ENCODE measurements around the gene PISD.

The PISD gene

DNA sequence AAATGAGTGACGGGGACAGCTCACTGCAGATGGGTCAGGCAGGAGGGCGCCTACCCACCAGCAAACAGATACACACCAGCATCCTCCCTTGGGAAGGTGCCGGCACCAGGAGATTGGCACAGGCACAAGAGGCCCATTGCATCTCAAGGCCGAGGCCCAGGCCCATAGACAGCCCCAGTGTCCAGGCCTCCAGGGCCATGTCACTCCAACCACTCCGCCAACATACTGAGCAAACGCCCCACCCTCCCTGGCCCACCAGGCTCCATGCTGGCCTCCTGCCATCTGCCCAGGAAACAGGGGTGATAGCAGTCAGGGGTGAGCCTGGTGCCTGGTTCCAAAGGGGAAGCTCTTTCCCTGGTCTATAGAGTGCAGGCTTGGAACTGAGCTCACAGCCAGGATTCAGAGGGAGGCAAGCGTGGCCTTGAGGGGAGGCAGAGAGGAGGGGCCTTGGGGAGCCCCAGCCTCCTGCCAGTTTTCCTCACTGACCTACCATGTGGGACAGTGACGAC lies 34.7 kb downstream of the PISD start:
- in situ Hi-C loops (cut with MboI; ENCODE audit: low sequenced_read_pairs) = no loop called here

DNA sequence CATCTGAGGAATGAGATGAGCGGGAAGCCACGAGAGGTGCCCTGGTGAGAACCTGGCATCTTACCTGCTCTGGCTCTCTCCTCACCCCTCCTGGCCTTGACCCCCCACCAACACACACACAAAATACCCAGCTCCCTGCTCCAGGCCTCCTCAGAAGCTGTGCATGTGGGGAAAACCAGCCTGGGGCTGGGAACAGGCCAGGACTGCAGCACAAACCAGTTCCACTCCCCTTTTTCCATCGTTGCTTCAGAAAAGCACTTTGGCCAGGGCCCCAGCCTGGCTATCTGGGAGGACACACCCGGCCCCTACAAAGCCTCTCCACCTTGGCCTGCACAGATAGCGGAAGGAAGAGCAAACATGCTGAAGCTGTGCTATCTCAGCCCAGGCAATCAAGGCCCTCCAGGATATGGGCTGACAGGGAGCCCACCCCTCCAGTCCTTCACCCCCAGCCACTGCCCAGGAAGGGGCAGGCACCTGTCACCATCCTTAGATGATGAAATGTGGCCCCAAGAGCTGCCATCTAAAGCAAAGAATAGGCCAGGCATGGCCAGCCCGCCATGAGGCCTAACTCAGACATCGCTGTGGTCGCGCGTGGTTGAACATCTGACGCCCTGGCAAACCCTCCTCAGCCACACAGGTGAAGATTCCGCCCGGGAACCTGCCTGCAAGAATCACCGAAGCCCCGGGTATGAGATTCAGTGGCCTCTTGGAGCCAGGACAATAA lies 35.4 kb downstream of the PISD start:
- in situ Hi-C loops (cut with MboI; ENCODE audit: low sequenced_read_pairs) = no loop called here

DNA sequence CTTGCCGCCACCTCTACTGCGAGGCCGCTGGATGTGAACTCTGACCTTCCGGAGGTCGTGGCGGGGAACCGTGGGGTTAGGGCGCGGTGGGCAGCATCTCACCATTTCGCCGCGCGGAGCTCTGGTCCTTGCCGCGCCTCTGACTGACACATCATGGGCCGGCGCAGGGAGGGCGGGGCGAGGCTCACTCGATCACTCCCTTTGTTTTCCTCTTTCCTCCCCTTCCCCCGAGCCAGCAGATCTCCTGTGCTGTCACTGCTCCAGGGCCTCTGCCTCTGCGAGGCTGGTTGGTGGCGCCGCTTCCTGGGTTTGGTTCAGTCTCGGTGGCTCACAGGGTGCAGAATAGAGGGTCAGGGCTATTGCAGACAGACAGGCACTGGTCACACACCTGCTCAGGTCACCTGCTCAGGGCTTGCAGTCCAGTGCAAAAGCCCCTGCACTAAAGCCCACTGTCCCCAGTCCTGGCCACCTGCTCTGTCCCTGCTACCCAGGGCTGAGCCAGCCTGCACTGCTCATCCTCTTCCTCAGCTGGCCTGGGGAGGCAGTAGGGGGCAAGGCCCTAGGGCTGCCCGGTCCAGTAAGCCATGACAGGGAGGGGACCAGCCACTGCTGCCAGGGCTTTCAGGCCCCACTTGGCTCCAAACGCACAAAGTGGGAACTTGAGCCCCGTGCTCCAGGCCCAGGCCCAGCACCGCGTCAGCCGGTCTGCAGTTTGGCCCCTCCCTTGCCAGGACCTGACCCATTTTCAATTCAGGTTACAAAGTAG lies 36.2 kb downstream of the PISD start:
- in situ Hi-C loops (cut with MboI; ENCODE audit: low sequenced_read_pairs) = no loop called here

DNA sequence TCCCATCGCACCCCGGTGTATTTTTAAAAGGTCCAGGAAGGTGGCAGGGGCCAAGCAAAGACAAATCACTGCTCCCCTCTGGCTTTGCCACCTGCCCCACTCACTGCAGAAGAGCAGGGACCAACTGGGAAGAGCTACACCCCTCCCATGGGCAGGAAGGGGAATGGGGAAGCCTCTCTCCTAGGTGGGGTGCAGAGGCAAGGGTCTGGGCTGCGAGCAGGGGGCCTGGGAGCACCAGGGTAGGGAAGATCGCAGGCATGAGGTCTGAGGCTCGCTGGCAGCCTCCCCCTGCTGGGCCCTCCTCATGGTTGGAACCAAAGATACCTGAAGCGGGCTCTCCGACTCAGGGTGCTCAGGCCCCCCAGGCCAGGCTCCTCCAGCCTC lies 36.8 kb downstream of the PISD start:
- in situ Hi-C loops (cut with MboI; ENCODE audit: low sequenced_read_pairs) = no loop called here

DNA sequence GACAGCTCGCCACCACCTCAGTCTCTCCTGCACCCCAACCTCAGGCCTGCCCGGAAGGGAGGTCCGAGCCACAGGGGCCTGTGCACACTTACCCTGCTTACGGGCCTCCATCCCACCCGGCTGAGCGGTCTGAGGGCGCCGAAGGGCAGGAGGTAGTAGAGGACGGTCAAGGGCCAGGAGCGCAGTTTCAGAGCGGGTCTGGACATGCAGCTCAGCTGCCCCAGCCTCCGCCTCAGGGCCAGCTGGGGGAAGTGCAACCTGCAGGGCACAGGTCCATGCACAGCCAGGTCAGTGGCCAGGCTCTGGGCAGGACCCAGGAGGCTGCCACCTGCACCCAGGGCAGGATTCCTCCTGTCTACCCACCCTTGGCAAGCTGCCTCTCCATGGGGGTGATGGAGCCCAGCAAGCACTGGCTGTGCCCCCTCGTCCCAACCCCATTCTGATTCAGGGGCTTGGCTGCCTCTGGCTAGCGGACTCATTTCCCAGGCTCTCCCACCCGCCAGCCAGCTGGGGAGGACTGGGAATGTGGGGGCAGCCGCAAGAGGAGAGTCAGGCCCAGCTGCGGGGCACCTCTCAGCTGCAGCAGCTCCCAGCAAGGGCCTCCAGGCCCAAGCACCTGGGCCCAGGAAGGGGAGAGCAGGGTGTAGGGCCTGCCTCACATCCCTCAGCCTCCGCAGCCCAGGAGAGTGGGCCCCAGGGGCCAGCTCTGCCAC lies 38.3 kb downstream of the PISD start:
- in situ Hi-C loops (cut with MboI; ENCODE audit: low sequenced_read_pairs) = no loop called here

DNA sequence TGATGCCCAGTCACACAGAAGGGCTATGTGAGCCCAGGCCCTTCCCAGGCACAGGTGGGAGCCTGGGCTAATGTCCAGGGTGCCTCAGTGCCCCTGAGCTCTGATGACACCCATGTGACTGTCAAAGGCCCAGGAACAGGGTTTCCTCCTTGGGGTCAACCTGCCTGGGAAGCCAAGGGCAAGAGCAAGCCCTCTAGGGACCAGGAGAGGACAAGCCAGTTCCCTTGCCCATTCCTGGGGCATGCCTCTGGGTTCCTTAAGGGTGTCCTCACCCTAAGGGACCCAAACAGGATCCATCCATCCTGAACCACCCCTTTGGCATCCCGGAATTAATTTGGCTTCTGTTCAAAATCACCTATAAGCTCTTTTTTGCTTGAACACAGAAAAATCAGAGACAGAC lies 39.0 kb downstream of the PISD start:
- in situ Hi-C loops (cut with MboI; ENCODE audit: low sequenced_read_pairs) = no loop called here

DNA sequence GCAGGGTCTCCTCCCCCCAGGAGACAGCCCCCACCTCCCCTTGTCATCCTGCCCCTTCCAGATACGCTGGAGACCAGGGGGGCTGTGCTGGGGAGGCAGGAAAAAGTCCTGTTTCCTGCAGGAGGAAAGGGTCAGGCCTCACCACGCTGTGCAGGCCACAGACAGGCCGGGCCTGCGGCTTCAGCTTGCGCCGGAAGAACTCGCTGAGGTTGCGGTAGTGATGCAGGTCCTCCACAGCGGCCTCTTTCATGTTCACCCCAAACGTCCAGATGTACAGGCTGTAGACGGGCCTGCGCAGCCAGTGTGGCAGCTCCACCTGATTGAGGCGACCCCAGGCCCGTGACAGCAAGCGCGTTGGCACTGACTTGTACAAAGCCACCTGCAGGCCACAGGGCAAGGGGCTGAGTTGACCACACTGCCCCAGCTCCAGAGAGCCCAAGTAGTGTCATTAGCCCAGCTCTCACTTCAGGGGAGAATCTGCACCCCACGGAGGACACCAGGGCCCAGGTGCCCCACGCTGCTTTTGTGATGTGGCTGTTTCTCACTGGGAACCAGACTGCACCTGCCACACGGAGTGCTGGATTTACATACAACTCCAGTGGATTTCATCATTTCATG lies 40.4 kb downstream of the PISD start:
- in situ Hi-C loops (cut with MboI; ENCODE audit: low sequenced_read_pairs) = no loop called here

DNA sequence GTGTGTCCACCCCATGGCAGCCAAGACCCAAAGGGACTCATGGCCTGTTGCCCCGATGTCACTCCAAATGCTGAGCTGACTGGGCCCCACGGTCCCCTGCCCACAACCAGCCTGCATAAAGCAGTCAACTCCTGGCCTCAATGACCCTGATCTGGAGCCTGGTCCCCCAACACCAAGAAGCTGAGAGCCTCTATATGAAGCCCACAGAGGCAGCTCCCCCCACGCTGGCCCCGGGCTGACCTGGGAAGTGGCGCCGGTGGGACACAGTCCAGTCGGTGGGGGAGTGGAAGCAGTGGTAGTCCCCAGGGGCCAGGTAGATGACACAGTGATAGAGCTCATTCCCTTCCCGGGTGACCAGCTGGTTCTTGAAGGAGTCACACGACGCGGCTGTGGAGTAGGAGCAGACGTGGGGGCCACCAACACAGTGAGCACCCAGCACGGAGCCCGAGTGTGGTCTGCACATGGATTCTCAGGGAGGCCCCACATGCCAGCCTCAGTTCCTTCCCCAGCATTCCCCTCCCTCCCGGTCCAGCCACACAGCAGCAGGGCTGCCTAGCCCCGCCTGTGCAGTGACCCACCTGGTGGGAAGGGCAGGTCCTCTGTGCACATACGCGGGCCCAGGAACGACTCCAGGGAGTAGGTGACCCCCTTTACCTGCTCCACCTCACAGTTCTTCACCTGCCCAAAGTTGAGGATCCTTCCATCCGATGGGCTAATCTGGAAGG lies 41.1 kb downstream of the PISD start:
- in situ Hi-C loops (cut with MboI; ENCODE audit: low sequenced_read_pairs) = no loop called here

DNA sequence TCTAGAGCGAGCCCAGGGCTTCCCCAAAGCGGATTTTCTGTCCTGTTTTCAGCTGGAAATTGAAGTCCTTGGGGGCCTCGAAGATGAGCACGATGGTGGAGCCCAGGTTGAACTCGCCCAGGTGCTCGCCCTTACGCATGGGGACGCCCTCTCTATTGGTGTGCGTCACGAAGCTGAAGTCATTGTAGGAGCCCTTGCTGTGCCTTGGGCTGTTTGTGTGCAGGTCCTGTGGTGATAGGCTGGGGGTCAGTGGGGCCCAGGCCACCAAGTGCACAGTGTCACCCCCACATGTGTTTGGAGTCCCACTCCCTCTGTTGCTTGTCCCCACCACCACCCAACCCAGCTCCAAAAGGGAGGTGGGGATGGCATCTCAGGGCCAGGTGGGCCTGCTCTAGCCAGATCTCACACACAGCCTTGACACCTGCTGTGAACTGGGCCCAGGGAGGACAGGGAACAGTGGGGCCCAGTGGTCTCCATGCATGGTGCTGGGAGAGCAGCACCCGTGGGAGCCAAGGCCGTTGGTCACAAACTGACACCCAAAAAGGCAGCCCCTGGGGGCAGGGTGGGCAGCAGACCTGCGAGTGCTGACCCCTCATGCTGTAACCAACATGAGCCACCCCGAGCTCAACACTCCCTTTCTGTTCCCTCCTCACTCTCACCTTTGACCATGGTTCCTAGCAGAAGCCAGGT lies 42.3 kb downstream of the PISD start:
- in situ Hi-C loops (cut with MboI; ENCODE audit: low sequenced_read_pairs) = no loop called here

DNA sequence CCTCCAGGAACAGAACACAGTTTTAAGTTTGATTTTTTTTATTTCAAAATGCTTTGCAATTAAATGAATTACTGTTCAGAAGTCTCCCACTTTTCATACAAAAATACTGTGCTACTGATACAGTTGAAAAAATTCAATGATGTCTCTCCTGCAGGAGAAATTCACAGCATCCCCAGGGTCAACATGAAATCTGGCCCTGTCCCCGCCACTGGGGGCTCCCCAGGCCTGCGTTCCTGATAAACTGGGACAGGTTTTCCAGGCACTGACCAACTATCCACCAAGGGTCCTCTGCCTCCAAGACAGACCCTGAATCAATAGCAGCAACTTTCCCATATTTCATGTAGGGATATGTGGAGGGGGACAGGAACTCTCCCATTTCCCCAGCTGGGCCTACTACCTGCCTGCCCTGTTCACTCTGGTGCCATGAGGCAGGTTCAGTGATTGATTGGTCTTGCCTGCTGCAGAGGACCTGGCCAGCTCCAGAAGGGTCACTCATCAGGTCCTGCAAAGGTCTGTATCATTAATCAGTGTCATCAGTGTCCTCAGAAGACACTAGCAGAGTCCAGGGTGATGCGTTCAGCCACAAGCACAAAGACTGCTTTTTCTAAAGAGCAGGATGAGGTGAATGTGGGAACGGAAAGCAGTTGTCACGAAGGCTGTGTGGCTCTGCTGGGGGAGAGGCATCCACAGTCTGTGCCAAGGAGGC lies 43.4 kb downstream of the PISD start:
- in situ Hi-C loops (cut with MboI; ENCODE audit: low sequenced_read_pairs) = no loop called here

DNA sequence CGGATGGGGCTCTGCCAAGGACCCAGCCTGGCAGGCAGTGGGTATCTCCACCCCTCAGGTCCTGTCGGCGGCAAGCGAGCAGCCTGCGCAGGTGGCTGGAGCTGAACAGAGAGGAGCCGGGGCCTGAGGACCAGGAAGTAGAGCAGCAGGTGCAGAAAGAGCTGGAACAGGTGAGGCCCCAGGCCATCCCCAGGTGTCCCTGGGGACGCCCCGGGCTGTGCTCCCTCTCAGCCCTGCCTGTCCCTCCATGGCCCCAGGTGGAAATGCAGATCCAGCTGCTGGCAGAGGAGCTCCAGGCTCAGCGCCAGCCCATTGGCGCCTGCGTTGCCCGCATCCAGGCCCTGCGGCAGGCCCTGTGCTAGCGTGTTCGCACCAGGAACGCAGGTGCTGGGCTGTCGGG lies 44.0 kb downstream of the PISD start:
- in situ Hi-C loops (cut with MboI; ENCODE audit: low sequenced_read_pairs) = no loop called here

DNA sequence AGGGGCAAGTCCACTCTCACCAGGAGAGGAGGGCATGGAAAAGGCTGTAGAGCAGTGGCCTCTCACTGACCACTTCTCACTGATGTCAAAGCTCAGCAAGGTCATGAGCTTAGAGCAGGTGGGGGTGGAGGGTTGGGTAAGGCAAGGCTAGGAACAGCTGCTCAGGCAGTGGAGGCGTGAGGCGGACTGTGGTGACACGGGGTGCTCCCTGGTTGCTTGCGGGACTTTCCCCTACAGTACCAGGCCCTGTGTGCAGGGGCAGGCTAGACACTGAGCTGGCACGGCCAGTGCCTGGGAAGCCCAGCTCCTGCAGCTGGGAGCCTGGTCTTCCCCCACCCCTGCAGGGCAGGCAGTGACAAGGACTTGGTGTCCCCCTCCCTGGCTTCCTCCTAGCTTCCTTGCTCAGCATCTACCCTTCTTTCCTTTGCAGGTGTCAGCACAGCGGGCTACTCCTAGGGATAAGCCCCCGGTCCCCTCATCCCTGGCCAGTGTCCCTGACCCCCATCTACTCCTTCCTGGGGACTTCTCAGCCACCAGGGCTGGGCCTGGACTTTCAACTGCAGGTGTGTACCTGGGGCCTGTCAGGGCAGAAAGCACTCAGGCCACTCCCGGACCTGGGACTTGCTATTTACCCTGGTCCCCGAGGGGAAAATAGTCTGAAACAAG lies 45.6 kb downstream of the PISD start:
- in situ Hi-C loops (cut with MboI; ENCODE audit: low sequenced_read_pairs) = no loop called here

DNA sequence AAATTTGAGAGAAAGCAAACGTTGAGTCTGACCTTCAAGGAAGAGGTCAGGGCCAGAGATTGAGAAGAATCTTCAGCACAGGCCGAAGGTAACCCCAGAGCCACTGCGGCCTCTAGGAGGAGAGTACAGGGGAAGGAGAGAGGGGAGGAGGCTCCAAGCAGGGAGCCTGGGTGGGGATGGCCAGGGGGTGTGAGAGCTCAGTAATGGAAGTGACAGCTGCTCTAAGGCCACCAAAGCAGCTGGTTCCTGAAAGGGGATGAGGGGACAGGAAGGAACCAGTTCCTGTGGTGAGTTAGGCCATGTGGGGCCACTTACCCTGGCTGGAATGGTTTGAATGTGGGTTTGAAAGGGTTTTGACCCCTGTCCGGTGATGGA lies 46.1 kb downstream of the PISD start:
- in situ Hi-C loops (cut with MboI; ENCODE audit: low sequenced_read_pairs) = no loop called here

DNA sequence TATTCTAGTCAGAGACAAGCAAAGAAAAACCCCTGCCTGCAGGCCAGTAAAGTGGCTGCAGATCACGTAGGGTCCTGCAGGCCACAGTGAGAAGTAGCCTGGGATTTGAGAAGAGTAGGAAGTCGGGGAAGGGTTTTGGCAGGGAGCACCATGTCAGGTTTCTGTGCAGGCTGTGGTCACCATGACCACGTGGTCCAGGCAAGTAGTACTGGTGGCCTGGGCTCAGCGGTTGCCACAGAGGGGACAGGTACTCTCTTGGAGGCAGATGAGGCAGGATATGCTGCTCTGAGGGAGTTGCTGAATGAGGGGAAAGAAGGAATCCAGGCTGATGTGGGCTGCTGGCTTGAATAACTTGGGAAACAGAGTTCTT lies 46.5 kb downstream of the PISD start:
- in situ Hi-C loops (cut with MboI; ENCODE audit: low sequenced_read_pairs) = no loop called here

DNA sequence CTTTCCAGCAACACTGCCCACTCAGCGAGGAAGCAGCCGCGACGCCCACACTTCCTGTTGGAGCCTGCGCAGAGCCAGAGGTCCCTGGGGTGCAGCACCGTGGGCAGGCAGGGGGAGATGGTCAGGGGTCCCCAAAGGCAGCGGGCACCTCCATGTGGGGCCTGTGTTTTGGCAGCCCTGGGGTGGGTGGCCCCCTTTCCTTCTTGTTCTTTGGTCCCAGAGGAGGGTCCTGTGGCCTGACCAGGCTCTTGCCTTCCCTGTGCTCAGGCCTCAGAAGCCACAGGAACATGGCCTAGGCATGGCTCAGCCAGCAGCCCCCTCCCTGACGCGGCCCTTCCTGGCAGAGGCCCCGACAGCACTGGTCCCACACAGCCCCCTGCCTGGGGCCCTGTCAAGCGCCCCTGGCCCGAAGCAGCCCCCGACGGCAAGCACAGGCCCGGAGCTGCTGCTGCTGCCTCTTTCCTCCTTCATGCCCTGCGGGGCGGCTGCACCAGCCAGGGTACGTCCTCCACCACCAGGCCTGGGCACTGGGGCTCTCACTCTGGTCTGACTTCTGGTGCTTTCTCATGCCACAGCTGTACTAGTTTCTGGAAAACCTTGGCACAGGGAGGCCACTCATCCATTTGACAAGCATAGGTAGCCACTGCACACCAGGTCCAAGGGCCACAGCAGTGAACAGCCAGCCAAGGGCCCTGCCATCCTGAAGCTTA lies 47.1 kb downstream of the PISD start:
- in situ Hi-C loops (cut with MboI; ENCODE audit: low sequenced_read_pairs) = no loop called here

DNA sequence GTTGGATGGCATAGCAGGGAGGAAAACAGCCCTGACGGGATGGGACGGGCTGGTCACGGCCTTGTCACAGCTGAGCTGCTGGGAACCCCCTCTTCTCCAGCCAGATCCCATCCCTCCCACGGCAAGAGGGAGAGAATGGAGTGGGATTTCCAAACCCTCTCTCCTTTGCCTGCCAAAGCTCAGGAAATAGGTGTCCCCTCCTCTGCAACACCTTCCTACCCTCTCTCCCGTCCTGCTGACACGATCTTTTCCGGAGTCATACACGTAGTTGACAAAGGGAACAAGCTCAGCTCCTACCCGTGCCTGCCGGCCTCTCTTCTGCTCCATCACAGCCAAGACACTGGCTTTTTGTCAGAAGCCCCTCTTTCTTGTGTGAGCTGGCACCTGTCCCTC lies 48.1 kb downstream of the PISD start:
- in situ Hi-C loops (cut with MboI; ENCODE audit: low sequenced_read_pairs) = no loop called here

DNA sequence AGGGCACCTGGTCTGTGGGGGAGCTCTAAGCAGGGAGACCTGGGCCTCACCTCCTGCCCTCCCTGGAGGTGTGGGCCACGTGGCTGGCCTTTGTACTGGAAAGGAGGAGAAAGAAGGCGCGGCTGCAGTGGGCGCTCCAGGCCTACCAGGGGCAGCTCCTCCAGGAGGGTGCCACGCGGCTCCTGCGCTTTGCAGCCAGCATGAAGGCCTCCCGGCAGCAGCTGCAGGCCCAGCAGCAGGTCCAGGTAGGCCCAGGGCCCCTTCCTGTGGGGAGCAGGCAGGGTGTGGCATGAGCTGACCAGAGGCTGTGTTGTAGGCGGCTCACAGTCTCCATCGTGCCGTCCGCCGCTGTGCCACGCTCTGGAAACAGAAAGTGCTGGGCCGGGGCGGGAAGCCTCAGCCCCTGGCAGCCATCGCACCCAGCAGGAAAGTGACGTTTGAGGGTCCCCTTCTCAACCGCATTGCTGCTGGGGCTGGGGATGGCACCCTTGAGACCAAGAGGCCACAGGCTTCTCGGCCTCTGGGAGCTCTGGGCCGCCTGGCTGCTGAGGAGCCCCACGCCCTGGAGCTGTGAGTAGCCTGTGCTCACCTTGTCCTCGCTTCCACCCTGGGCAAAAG lies 48.6 kb downstream of the PISD start:
- in situ Hi-C loops (cut with MboI; ENCODE audit: low sequenced_read_pairs) = no loop called here

DNA sequence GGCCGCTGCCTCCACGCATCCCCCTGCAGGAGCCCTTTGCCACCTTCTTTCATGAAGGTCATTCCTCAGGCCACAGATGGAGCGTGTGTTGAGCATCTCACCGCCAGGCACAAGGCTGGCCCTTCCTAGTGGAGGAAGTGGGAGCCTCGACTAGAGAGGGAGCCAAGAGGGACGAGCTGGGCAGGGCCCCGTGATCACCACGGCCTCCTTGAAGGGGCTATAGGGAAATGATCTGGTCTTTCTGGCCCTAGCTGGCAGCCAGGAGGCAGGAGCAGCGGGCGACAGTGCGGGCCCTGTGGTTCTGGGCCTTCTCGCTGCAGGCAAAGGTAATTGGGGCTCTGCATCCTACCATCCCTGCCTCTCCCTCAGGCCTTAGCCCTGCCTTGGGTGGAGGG lies 49.1 kb downstream of the PISD start:
- in situ Hi-C loops (cut with MboI; ENCODE audit: low sequenced_read_pairs) = no loop called here
